Measurements from ENCODE around the gene YPEL2. TPM values are rescaled to one million over a fixed set of nuclear protein-coding genes. Genes with fewer than 3 reads are reported as not detected.

Gene YPEL2
- total RNA-seq, 1 donor: 7.8 TPM

GRCh38 chr17:59370593-59371299 is 39.3 kb downstream of the YPEL2 start:
- H3K4me3 ChIP-seq (ENCODE audit: low read depth, low read length): no peak overlapping the region
- DNase-seq (ENCODE audit: low read depth): no peak
- TF ChIP-seq, protein P1, sequence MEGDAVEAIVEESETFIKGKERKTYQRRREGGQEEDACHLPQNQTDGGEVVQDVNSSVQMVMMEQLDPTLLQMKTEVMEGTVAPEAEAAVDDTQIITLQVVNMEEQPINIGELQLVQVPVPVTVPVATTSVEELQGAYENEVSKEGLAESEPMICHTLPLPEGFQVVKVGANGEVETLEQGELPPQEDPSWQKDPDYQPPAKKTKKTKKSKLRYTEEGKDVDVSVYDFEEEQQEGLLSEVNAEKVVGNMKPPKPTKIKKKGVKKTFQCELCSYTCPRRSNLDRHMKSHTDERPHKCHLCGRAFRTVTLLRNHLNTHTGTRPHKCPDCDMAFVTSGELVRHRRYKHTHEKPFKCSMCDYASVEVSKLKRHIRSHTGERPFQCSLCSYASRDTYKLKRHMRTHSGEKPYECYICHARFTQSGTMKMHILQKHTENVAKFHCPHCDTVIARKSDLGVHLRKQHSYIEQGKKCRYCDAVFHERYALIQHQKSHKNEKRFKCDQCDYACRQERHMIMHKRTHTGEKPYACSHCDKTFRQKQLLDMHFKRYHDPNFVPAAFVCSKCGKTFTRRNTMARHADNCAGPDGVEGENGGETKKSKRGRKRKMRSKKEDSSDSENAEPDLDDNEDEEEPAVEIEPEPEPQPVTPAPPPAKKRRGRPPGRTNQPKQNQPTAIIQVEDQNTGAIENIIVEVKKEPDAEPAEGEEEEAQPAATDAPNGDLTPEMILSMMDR (IDR thresholded peaks at IDR 0.05; ENCODE audit: insufficient read depth, low read depth, low read length): no peak

GRCh38 chr17:59371416-59372100 is 40.1 kb downstream of the YPEL2 start:
- peak; percentile 71 for DNase-seq (ENCODE audit: low read depth)

DNA sequence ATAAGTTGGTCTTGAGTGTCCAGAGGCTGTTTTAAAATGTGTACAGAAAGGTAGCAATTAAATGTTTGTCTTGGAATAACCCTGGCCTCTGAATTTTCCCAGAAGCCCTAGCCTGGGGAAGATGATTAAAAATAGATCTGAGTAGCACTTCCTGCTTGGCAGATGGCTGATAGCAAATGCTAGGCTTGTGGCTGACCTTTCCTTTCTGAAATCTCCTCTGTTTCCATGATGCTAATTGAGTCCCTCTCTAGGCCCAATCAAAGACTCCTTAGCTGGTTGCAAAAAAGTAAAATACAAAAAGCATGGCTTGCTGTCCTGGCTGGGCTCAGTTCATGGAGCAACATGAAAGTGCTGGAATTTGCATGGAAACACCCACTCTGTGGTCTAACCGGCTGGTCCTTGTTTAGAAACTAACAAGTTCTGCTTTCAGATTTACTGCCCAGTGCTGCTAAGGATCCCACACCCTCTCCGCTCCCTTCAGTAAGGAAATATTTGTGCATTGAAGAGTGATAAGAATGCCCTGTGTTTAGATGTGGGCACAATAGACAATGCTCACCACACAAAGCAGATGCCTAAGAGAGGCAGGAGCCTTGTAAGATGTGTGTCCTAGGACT is 40.8 kb downstream of the YPEL2 start:
- TF ChIP-seq, protein P1 (IDR thresholded peaks at IDR 0.05; ENCODE audit: insufficient read depth, low read depth, low read length): no peak
- H3K4me3 ChIP-seq (ENCODE audit: low read depth, low read length): no peak overlapping the region
- peak; percentile 95 for DNase-seq (ENCODE audit: low read depth)

More at GRCh38 chr17:59371416-59372100, 40.1 kb downstream of the YPEL2 start:
- H3K4me3 ChIP-seq (ENCODE audit: low read depth, low read length): no peak overlapping the region
- TF ChIP-seq, protein P1 (IDR thresholded peaks at IDR 0.05; ENCODE audit: insufficient read depth, low read depth, low read length): no peak

DNA sequence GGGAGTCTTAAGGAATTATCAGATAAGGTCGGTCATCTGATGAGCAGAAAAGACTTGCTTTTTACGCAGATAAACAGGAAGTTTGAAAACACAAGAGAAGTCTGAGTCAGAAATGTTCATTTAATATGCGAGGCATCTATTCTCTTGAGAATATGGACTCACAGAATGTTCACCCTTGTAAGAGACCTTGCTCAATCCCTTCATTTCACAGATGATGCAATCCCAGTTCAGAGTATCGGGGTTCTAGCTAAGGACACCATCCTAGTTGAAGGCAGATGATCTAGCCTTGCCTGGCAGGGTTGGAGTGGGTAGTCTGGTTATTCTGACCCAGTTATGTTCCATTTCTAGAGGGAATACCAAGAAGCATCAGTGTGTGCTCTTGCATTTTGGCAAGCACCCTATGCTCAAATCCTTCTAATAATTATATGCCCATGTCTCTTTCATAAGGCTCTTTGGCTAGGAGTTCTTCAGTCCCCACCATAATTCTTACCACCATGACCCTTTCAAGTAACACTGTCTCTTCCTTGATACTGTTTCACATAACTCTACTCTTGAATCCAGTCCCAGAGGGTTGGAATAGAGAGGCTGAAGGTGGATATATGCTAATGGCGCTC is 42.5 kb downstream of the YPEL2 start:
- DNase-seq (ENCODE audit: low read depth): peak; percentile 98
- H3K4me3 ChIP-seq (ENCODE audit: low read depth, low read length): no peak overlapping the region
- TF ChIP-seq, protein P1 (IDR thresholded peaks at IDR 0.05; ENCODE audit: insufficient read depth, low read depth, low read length): no peak

DNA sequence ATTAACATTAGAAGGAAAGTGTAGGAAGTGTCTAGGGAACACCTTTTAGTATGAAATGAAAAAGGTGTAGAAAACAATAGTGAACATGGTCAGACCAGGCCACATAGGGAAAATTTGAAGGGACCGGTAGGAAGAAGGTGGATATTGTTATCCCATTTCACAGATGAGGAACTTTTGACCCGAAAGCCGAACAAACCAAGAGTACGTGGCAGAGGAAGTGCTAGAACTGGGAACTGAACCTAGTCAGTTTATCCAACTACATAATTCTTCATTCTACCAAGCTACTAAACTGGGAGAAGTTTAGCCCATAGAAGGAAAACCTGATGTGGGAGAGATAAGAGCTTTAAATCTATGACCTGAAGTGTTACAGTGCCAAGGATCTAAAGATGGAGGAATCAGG is 43.2 kb downstream of the YPEL2 start:
- TF ChIP-seq, protein P1 (IDR thresholded peaks at IDR 0.05; ENCODE audit: insufficient read depth, low read depth, low read length): no peak
- no peak for DNase-seq (ENCODE audit: low read depth)
- H3K4me3 ChIP-seq (ENCODE audit: low read depth, low read length): no peak overlapping the region

DNA sequence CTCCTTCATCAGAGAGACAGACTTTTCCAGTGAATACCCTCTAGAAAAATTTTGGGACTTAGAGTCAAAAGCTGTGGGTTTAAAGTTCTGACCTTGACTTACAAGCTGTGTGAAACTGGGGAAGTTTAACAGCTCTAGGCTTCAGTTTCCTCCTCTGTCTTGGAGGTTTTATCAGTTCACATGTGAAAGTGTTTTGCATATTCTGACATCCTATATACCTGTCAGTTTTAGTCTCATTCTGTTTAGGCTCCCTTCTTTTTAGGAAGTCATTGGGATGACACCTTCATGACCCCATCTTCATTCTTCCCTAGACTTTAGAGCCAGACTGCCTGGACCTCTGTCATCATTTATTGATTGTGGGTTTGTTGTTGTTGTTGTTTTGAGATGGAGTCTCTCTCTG is 44.4 kb downstream of the YPEL2 start:
- H3K4me3 ChIP-seq (ENCODE audit: low read depth, low read length): no peak overlapping the region
- no peak for DNase-seq (ENCODE audit: low read depth)
- TF ChIP-seq, protein P1 (IDR thresholded peaks at IDR 0.05; ENCODE audit: insufficient read depth, low read depth, low read length): no peak

Data from fibroblast of villous mesenchyme (primary cell).